HEK293 (cell line): Measurements from ENCODE around the gene FCHSD1.

Source experiments
- BCL11A ChIP-seq: fragments of 450-650 bp; formaldehyde crosslinking; IDR thresholded peaks from 2 replicates; pipeline ENCODE4 v1.5.1; 2016; ENCODE audit warnings: low read depth, missing biosample characterization, missing genetic modification characterization
- OVOL3 ChIP-seq: fragments of 450-650 bp; formaldehyde crosslinking; IDR thresholded peaks from 2 replicates; pipeline ENCODE4 v1.5.1; 2016; ENCODE audit warnings: missing biosample characterization, missing genetic modification characterization
- TCF7L2 ChIP-seq: IDR thresholded peaks from 2 replicates; pipeline ENCODE4 v1.6.1; 2011; ENCODE audit warnings: low read depth, mild to moderate bottlenecking, inconsistent platforms, low read length, moderate library complexity, borderline replicate concordance
- ZNF23 ChIP-seq: fragments of 450-650 bp; formaldehyde crosslinking; IDR thresholded peaks from 2 replicates; pipeline ENCODE4 v1.5.1; 2016; ENCODE audit warnings: missing biosample characterization, missing genetic modification characterization, borderline replicate concordance
- ZNF274 ChIP-seq, 2 experiments: fragments of 200-500 bp in 1 of 2; fragments of 450-650 bp in 1 of 2; sonication (Bioruptor generic) in 1 of 2; formaldehyde crosslinking in 1 of 2; IDR thresholded peaks; 2 replicates each; pipeline versions ENCODE4 v1.5.1 to v1.6.1; 2014 to 2016; ENCODE audit warnings: borderline replicate concordance in 1 of 2, inconsistent platforms in 1 of 2, low read length in 1 of 2, missing biosample characterization in 1 of 2, missing genetic modification characterization in 1 of 2
- ZNF404 ChIP-seq: fragments of 450-650 bp; formaldehyde crosslinking; IDR thresholded peaks from 2 replicates; pipeline ENCODE4 v1.5.1; 2017; ENCODE audit warnings: missing biosample characterization, missing genetic modification characterization
- ZNF416 ChIP-seq: fragments of 450-650 bp; formaldehyde crosslinking; IDR thresholded peaks from 2 replicates; pipeline ENCODE4 v1.5.1; 2016; ENCODE audit warnings: missing biosample characterization, missing genetic modification characterization
- ZNF473 ChIP-seq: fragments of 450-650 bp; formaldehyde crosslinking; IDR thresholded peaks from 2 replicates; pipeline ENCODE4 v1.5.1; 2017; ENCODE audit warnings: missing biosample characterization, missing genetic modification characterization
- ZNF510 ChIP-seq: fragments of 450-650 bp; formaldehyde crosslinking; IDR thresholded peaks from 2 replicates; pipeline ENCODE4 v1.5.1; 2018; ENCODE audit warnings: mild to moderate bottlenecking, missing genetic modification characterization, missing biosample characterization; ENCODE audit not compliant: insufficient replicate concordance
- ZNF777 ChIP-seq: fragments of 450-650 bp; formaldehyde crosslinking; IDR thresholded peaks from 2 replicates; pipeline ENCODE4 v1.5.1; 2017; ENCODE audit warnings: missing biosample characterization, missing genetic modification characterization, borderline replicate concordance
- ZSCAN18 ChIP-seq: fragments of 450-650 bp; formaldehyde crosslinking; IDR thresholded peaks from 2 replicates; pipeline ENCODE4 v1.5.1; 2016; ENCODE audit warnings: missing biosample characterization, missing genetic modification characterization
- TF ChIP-seq, protein P1 (sequence below): fragments of 450-650 bp; formaldehyde crosslinking; IDR thresholded peaks from 2 replicates; pipeline ENCODE4 v1.5.1; 2016; ENCODE audit warnings: missing biosample characterization, missing genetic modification characterization

DNA sequence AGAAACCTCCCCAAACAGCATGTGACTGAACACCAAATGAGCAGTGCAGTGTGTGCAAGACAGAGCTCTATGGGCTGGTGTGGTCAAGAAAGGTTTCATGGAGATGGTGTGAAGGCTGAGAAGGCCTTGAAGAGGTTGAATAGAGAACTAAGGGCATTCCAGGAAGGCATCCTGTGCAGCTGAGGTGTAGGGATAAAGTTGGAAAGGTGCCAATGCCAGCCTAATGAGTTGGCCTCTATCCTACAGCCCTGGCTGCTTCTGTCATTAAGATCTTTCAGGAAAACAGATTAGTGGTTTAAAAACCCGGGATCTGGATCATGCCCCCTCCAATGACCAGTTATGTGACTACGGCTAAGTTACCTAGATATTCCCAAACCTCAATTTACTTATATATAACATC, 18.6 kb downstream of the FCHSD1 start:
- no peak for TF ChIP-seq ZNF473
- TF ChIP-seq, protein P1, sequence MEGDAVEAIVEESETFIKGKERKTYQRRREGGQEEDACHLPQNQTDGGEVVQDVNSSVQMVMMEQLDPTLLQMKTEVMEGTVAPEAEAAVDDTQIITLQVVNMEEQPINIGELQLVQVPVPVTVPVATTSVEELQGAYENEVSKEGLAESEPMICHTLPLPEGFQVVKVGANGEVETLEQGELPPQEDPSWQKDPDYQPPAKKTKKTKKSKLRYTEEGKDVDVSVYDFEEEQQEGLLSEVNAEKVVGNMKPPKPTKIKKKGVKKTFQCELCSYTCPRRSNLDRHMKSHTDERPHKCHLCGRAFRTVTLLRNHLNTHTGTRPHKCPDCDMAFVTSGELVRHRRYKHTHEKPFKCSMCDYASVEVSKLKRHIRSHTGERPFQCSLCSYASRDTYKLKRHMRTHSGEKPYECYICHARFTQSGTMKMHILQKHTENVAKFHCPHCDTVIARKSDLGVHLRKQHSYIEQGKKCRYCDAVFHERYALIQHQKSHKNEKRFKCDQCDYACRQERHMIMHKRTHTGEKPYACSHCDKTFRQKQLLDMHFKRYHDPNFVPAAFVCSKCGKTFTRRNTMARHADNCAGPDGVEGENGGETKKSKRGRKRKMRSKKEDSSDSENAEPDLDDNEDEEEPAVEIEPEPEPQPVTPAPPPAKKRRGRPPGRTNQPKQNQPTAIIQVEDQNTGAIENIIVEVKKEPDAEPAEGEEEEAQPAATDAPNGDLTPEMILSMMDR (tag by site-specific recombination), result no peak
- TF ChIP-seq ZNF404 (tag by site-specific recombination), result no peak
- no peak for TF ChIP-seq ZNF510
- TF ChIP-seq ZSCAN18, result no peak
- TF ChIP-seq TCF7L2, result no peak
- TF ChIP-seq ZNF274 (IDR thresholded peaks at IDR 0.05; ENCODE audit: low read length), result no peak
- no peak for TF ChIP-seq ZNF274 (tag by site-specific recombination; IDR thresholded peaks at IDR 0.05; ENCODE audit: borderline replicate concordance)
- TF ChIP-seq ZNF23 (tag by site-specific recombination), result no peak
- TF ChIP-seq ZNF777 (tag by site-specific recombination), result no peak
- no peak for TF ChIP-seq ZNF416 (tag by site-specific recombination)
- no peak for TF ChIP-seq OVOL3 (tag by site-specific recombination)
- TF ChIP-seq BCL11A, result no peak
